HUDEP-2 (cell line): ENCODE data around the gene STAC2.

Experiments used
- DNase-seq, 76 experiments: peaks; one replicate each; lab custom pipeline; 2025; ENCODE audit not compliant: unreplicated experiment in 76 of 76; lab: John Stamatoyannopoulos, UW

The STAC2 gene

DNA sequence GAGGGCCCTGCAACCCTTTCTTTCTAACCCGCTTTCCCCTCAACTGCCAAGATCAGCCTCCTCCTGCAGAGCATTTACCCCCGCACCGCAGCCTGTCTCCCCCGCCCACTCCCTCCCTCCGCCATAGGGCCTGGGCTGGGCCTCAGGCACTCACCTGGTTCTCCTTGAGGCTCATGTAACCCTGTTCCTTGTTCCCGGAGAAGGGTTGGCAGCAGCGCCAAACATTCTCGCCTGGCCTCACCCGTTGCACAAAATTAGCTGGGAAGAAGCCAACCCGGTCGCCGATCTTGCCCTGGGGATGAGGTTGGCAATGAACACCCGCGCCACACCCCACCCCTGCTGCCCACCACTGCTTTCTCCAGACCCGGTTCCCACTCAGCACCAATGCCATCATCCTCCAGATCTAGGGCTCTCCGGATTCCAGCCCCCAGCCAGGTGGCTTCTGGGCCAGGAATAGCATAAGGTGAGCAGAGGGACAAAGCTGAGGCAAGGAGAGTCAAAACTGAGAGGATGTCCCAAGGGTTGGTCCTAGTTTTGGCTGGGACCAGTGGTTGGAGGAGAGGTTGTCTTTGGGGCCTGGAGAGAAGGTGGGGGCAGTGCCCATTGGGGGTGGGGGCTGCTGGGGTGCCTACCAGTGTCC is 12.8 kb downstream of the STAC2 start:
- no peak for DNase-seq

DNA sequence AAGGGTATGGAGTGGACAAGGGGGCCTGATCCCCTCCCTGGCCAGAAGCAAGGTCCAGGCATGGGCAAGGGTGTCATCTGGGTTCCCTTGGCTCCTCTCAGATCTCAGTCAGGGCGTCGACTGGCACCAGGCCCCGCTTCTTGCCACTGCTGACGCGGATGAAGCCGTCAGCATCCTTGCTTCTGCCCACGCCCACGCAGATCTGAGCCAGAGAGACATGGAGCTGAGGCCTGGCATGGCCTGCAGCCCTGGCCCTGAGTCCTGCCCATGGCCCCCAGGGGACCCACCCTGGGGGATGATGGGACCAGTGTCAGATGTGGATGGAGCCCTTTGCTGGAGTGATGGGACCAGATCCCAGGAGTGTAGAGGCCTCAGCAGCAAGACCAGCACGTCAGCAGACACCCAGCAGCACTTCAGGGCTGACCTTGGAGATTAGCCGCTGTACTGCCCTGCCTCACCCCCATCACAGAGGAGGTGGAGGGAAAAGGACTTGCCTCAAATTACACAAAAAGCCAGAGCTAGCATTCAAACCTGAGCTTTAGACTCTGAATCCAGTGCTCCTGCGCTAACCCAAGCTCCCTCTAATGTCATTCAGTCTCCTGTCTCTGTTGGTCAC is 13.4 kb downstream of the STAC2 start:
- peak in 4 of 76 experiments; percentile 21 to 30 (median 24) for DNase-seq

DNA sequence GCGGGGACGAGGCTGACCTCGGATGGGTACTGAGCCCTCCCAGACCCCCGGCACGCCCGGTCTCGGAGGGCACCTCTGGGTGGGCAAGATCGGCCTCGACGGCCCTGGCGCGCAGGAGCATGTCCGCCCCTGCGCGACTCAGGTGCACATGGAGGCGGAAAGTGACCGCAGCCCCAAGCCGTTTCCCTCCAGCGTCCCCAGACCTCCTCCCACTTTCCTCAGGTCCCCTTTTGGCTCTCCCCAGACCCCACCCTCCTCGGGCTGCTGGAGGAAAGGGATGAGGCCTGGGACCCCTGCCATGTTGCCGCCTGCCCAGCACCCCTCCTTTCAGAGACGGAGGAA is 15.7 kb downstream of the STAC2 start:
- DNase-seq: no peak

DNA sequence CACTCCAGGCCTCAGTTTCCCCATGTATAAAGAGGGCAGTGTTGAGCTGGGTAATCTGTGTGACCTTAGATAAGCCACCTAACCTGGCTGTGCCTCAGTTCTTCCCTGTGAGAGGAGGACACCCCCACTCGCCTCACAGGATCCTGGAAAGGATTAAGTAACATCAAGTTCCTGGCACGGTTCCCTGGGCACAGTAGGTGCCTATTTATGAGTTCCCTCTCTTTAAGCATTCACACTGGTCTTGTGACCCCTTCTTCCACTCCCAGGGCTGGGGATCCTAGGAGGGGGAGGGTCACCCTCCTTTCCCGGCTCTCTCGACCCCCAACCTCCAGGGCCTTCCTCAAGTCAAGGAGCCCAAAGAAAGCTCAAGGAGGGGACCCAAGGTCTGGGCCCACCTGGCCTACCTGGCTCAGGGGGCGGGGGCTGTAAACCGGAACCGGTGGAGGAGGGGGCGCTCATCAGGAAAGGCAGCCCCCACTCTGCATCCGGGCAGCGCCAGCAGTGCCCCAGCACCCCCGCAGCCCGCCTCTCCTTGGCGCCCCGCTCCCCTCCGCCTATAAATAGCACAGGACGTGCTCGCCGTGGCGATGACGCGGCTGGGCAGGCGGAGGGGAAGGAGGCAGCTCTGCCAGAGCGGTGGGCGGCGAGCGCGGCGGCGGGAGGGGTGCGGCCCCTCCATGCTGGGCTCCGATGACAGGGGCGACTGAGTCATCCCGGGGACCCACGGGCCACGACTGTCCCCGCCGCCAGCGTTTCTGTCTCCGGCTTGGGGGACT is 16.2 kb downstream of the STAC2 start:
- DNase-seq: peak in 5 of 76 experiments; percentile 11 to 28 (median 15)

DNA sequence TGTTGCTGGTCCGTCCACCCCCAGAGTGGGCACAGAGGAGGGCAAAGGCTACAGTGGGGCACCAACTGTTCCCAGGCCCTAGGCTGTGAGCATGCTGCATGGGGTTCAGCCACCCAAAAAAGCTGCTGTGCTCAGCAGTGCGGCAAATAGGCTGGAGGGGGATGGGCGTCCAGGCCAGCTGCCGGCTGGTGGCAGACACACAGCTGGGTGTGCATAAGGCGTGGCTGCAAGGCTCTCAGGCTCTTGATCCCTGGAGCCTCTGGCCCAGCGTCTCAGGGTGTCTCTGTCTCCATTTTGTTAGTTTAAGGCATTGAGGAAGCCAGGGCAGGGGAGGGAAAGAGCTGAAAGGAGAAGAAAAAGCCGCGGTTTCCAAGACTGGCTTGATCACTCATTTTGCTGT is 16.9 kb downstream of the STAC2 start:
- peak in 45 of 76 experiments; percentile 9 to 65 (median 42) for DNase-seq

DNA sequence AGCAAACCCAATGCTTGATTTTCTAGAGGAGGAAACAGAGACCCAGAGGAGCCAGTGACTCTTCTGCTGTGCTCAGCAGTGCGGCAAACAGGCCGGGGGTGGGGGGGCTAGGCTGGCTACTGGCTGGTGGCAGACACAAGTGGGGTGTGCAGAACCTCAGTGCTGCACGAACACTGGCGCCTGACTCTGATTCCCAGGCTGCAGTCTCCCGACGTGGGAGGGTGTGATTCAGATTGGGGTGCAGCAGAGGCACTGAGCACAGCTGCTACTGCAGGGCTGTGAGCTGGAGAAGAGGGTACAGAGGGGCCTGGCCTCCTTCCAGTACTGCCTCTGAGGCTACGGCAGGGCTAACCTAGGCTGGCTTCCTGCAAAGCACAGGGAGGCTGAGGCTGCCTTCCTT is 17.6 kb downstream of the STAC2 start:
- DNase-seq: no peak

DNA sequence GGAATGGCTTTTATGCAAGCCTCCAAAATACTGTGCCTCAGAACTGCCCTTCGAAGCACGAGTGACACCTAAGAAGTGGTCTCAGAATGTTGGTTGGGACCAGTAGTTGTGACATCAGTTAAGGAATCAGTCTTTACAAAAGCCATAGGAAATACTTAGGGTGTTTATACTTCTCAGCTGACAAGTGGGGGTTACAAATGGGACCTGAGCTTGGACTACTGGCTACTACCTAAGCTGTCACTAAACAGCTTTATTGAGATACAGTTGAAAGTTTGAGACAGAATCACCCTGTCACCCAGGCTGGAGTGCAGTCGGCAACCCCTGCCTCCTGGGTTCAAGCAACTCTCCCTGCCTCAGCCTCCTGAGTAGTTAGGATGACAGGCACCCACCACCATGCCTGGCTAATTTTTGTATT is 20.6 kb downstream of the STAC2 start:
- DNase-seq: peak in 2 of 76 experiments; percentile 14 to 19

DNA sequence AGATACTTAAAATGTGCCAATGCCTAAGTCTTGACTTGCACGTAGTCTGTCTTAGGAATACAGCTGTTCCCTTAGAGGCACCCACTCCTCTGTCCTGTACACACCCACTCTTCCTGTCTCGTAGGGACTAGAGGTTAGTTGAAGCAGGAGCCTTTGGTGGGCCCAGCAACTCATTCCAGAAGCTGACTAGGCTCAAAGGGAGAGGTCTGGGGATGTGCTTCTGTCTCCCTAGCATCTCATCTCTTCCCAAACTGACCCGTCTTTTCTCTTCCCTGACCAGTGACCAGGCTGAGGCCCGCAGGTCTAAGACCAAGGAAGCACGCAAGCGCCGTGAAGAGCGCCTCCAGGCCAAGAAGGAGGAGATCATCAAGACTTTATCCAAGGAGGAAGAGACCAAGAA is 21.5 kb downstream of the STAC2 start:
- no peak for DNase-seq

DNA sequence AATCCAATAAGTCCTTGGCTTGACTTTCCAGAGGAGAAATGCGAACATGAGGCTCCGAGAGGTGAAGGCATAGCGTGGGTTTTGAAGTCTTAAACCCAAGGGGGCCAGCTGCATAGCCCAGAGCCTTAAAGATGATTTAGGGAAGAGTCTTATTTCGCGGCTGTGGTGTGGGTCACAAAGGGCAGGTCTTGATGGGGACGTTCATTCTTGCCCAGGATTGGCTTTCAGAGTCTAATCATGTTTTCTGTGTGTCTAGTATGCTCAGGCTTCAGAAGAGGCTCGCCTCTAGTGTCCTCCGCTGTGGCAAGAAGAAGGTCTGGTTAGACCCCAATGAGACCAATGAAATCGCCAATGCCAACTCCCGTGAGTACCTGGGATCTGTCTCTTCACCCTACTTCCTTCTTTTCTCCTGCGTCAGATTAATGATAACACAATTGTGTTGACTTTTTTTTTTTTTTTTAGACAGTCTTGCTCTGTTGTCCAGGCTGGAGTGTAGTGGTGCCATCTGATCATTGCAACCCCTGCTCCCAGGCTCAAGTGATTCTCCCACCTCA is 24.7 kb downstream of the STAC2 start:
- DNase-seq: peak in 4 of 76 experiments; percentile 10 to 21 (median 15)

DNA sequence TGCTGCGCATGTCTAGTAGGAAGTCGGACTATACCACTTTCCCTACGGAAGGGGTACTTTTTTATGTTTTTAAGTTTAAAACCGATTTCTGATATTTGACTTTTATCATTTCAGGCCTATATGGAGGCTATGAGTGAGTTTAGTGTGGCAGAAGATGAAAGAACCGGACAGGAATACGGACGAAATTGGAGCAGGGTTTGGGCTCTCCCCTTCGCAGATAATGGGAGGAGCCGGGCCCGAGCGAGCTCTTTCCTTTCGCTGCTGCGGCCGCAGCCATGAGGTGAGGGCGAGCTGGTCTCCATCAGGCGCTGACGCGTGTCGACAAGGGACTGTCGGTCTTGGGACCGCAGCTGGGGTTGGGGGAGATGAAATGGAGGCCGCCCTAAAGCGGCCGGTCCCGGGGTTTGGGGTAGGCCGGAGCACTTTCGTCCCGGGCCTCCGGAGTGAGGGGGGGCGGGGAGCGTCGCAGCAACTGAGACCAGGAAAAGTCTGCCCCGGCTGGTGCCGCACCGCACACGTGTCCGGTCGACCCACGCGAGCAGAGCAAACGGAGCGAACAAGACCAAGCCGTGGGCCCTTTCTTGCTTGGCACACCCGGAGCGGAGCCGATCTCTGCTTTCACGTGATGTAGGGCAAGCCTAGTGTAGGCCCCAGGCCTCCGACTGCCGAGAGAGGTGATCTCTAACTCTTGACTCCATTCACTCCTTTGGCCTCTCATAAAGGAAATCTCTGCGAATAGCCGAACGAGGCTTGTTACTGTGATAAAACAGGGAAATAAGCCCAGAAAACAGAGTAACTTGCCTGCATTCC is 25.5 kb downstream of the STAC2 start, which contains the start of gene RPL19:
Gene RPL19, plus strand, starts transcription at position 214 of the 810 bp plus-strand sequence. Its CDS starts 62 bp downstream, at position 276.
- DNase-seq: peak in 55 of 76 experiments; percentile 24 to 88 (median 66)

DNA sequence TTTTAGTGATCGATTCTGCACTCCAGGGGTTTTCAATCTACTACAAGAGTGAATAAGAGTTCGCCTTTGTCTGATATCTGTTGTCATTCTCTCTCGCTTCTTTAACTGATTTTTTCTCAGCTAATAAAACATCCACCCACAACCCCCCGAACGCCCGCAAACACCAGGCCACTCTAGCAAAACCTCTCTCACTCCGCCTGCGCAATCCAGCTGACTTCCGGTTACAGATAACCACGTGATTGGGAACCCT is 26.0 kb downstream of the STAC2 start:
- DNase-seq: peak in 63 of 76 experiments; percentile 16 to 91 (median 81)

DNA sequence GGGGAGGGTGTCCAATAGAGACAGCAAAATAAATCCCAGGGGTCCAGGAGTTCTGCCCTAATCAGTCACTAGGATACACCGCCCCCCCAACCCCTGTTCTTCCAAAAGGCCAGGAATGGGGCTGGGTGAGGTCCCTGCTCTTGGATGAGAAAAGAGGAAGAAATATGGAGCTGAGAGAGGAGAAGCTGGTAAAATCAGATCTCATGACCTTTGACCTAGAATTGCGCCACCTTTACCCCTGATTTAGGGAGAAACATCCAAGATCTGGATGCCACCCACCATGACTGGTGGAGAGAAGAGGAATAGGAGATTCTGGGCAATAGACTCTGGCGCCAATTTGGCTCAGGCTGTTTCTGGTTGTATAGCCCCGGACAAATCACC is 27.6 kb downstream of the STAC2 start:
- no peak for DNase-seq

DNA sequence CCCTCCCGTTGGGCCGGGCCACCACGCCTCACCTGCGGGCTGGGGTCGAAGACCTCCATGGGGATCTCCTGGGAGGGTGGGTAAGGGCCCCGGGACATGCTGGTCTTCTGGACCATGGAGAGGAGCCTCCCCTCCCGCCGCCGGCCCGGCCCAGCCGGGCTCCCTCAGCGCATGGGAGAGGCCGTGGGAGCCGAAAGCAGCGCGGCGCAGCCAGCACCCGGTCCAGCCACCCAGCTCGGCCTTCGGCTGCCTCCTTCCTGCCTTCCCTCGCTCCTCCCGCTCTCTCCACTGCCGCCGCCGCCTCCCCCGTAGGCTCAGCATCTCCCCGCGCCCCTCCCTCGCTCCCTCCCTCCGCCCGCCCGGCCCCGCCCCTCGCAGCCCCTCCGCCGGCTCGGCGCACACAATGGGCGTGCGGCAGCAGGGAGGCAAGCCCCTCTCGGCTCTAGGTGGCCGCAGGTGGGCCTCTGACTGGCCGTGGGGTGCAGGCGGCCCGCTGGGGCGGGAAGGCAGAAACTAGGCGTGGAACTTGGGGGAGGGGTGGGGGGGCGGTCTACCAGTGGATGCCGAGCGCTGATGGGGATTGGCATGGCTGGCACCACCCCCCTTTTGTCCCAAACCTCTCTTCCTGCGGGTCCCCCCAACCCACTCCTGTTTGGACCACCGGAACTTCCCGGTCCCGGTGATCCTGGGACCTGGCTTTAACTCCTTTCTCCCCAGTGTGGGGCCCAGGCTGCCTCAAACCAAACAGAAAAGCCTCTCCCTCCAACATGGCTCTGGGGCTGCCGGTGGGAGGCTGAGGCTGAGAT is 28.2 kb downstream of the STAC2 start, which contains the start of gene CACNB1:
Gene CACNB1, minus strand, starts transcription at position 290 of the 806 bp plus-strand sequence. Its CDS starts 174 bp downstream, at position 116.
- peak in 38 of 76 experiments; percentile 9 to 74 (median 42) for DNase-seq

DNA sequence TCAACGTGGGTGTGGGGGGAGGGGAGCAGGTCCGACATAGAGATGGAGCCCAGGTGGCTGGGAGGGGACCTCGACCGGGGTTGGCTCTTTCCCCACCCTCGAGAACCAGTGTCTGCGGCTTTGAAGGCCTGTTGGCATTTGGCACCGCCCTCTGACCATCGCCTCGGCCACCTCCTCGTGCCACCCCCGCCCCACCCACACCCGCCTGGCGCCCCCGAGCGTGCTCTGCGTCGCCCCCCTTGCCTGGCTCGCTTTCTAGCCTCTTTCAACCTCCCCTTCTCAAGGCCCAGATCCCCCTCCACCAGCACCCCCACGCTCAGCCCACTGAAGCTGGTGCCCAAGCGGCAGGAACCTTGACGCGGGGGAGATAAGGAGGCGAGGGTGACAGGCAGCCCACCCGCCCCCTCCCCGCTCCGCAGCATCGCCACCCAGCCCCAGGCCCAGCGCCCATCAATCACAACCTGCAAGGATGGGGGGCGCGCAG is 28.9 kb downstream of the STAC2 start:
- DNase-seq: peak in 26 of 76 experiments; percentile 10 to 60 (median 34)

DNA sequence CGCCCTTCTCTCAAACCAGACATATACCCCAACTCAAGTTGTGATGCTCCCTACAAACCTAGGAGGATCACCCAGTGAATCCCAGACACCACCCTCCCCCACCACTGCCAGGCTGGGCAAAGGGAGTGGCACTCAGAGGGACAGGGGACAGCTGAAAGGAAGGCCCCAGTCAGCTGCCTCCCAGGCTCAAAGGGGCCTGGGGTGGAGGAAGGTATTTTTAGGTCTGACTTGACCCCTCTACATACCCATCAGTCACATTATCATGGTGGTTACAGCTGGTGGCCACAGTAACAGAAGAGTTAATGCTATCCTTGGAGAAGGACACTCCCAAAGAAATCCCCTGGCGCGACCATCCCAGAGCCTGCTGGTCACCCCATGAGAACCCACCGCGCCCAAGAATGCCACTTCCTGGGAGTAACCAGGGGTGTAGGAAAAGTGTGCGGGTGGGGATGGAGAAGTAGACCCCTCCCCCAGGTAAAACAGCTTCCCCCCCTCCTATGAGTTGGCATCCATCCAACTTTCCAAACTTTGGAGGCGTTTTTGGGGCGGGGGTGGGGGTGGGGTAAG is 29.4 kb downstream of the STAC2 start:
- DNase-seq: no peak

DNA sequence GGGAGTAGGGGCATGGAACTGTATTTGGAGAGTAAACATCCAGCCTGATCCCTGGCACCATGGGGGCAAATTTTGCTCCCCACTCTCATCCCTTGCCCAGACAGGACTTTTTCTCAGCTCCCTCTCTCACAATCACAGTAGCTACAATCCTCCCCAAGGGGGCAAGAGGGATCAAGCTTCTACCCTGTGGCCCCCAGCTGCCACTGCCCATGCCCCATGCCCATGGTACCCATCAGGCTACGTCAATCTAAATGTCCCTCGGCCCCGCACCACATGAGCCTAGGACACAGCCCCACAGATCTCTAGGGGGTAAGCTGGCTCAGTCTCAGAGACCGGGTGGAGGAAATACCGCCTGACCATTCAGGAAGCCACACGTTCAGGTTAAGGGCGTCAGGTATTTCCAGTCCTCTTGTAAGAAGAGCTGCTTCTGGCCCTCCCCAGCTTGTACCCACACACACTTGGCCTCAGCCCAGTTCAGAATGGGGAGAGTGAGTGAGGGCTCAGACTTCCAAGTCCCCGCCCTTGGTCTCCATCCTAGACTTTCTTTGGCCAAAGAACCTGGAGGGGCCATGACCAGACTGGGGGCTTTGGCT is 30.1 kb downstream of the STAC2 start:
- peak in 1 of 76 experiments; percentile 12 for DNase-seq

DNA sequence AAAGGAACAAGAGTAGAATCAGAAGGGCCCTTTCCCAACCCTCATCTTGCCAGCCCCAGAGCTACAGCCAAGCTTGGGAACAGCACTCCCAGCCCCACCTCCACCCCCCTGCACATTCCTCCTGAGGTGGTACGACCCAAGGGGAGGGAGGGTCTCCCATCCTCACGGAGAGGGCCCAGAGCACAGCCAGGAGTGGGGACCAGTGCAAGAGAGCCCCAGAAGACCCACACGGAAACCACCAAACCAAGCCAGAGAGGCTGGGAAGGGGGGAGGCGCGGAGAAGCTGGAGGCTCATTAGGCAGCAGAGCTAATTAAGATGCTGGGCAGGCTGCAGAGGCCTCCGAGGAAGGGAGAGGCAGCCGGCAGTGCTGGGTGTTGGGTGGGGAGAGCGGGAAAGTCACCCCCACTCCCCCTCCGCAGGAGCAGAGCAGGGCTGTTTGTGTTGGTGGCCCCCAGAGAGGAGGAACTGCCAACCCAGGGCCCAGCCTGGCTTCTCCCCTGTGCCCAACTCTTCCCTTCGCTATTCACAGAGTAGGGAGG is 30.7 kb downstream of the STAC2 start:
- no peak for DNase-seq
